GM18505 (cell line): ENCODE results near the gene C5orf47.

Experiments used
- ATAC-seq: cut with Tn5 transposase; IDR thresholded peaks from one replicate; pipeline ENCODE4 v1.9.1; 2021; ENCODE audit not compliant: unreplicated experiment
- POLR2A ChIP-seq: IDR thresholded peaks from 4 replicates; pipeline ENCODE4 v1.6.1; 2011; ENCODE audit warnings: borderline replicate concordance; ENCODE audit not compliant: insufficient read depth, insufficient read length; ENCODE audit errors: extremely low read depth

The C5orf47 gene, protein sequence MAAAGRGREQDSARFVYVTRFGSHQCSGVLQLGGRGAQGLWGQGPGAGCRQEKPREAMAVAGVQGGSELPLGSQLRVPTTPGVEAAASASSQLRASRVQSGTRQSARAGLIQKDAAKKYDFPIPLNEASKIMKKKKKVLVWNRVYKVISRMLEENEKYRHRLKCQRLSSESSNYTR

DNA sequence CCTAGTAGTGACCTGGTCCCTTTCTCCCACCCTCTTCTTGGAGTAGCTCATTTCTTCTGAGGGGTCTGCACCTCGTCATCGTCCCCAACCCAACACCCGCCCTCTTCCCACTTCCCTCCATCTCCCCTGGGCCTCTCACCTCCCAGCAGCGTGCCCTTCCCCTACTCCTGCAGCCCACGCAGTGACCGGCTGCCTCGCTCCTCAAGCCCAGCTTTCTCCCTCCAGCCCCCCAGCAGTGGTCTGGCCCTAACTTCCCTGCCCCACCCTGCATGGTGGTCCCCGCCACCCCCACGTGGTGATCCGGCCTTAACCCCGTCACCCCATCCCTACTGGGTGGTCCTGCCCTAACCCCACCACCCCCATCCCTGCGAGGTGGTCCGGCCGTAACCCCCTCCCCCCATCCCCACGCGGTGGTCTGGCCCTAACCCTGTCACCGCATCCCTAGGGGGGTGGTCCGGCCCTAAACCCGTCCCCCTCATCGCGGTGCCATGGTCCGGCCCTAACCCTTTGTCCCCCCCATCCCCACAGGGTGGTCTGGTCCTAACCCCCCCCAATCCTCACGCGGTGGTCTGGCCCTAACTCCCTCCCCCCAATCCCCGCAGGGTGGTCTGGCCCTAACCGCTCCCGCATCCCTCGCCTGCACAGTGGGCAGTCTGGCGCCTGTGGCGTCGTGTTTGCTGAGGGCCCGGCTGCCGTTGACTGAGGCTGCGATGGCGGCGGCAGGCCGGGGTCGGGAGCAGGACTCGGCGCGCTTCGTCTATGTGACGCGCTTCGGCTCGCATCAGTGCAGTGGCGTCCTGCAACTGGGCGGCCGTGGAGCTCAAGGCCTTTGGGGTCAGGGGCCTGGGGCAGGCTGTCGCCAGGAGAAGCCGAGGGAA is at the start of gene C5orf47:
C5orf47 (plus strand) TSS at position 617 of the 878 bp plus-strand sequence; CDS start at position 711, 94 bp downstream.
- no peak for TF ChIP-seq POLR2A
- ATAC-seq, result no peak

DNA sequence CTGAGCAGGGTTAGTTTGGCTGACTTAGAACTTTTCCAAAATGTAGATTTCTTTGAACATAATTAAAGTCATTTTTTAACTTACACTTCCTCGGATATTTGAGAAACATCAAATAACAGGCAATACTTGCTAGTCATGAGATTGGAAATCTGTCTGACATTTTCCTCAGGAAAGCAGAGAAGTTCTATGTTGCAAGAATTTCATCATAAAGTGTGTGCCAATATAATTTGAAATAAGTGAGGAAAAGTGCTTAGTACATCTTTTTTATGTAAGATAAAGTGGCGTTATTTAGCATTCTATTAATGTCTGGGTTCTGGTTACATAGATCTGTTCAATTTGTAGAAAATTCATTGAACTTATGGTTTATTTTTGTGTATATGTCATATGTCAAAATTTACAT is 48.7 kb upstream of the C5orf47 start:
- TF ChIP-seq POLR2A, result no peak
- no peak for ATAC-seq

DNA sequence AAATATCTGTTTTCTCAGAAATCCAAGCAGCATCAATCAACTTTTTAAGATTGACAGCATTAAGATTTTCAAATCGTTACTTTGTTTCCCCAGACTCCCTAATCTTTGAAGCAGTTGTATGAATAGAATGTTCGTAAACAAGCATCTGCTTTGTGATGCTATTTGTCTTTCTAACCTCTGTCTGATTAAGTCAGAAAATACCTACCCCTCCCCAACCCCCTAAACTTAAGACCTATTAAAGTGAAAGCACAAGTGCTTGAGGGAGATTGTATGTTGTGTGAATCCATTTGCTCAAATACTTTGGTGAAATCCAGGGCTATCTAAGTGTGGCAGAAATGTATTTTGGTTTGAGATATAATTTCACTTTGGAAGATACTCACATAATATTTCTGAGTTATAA is 47.9 kb upstream of the C5orf47 start:
- TF ChIP-seq POLR2A, result no peak
- no peak for ATAC-seq

GRCh38 chr5:173941758-173942401 is 47.1 kb upstream of the C5orf47 start:
- ATAC-seq, result no peak
- TF ChIP-seq POLR2A, result no peak

- TF ChIP-seq POLR2A, result no peak
- no peak for ATAC-seq
Observed at GRCh38 chr5:173944511-173944910, 44.5 kb upstream of the C5orf47 start.

GRCh38 chr5:173945160-173945559 is 43.8 kb upstream of the C5orf47 start:
- ATAC-seq, result no peak
- no peak for TF ChIP-seq POLR2A

- no peak for ATAC-seq
- TF ChIP-seq POLR2A, result no peak
Observed at GRCh38 chr5:173946323-173946722, 42.6 kb upstream of the C5orf47 start.

DNA sequence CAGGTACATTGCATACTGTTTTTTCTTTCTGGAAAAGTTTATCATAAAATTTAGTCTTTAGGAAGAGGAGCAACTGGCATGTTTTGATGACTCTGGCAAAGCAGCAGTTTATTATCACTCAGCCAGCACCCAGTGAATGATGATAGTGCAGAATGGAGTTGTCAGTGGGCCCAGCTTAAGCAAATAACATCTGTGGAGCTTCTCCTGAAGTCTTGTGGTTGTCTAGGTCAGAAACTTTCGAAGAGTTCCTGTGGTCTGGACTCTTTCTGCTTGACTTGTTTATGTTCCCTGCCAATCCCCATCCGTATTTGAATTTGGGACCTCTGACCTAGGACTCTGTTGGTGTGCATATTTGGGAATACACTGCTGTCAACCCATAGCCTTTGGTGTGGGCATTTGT is 38.1 kb upstream of the C5orf47 start:
- no peak for TF ChIP-seq POLR2A
- ATAC-seq, result no peak

DNA sequence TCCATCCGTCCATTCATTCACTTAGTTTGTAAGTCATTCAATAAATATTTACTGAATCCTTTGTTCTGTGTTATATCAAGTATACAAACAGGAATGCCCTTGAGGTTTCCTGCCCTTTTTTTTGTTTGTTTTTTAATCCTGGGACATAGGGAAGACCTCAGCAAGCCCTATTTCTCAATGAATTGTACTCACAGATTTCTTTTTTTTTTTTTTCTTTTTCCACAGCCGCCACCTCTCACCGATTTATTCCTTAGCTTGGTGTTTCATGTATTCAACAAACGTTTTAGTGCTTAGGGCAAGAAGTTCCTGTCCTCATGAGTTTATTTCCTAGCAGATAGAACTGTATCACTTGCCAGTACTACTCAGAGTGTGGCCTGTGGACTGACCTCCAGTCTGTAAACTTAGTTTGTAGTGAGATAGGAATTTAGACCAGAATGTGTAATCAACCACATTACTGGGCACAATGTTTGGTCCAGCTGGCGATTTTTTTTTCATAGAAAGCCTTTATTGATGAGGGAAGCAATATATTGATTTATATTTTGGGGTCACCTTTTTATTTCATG is 35.4 kb upstream of the C5orf47 start:
- no peak for ATAC-seq
- TF ChIP-seq POLR2A, result no peak

- ATAC-seq, result no peak
- no peak for TF ChIP-seq POLR2A
Observed at GRCh38 chr5:173954671-173955521, 34.1 kb upstream of the C5orf47 start.

GRCh38 chr5:173960986-173961385 is 28.0 kb upstream of the C5orf47 start:
- TF ChIP-seq POLR2A, result no peak
- no peak for ATAC-seq

GRCh38 chr5:173961418-173961817 is 27.6 kb upstream of the C5orf47 start:
- no peak for ATAC-seq
- TF ChIP-seq POLR2A, result no peak
